ENCODE results near the gene DRAM2.
"Not testable (repeated sequence)": the region's sequence is repeated elsewhere in the genome, so short reads cannot be mapped to it uniquely, and the experiment has no call there.

The DRAM2 gene

GRCh38 chr1:111142356-111142975, 2.6 kb upstream of the DRAM2 start:
- DNase-seq (ENCODE audit: low read depth, low spot score): no peak

- DNase-seq (ENCODE audit: low read depth, low spot score): no peak
Observed at GRCh38 chr1:111141245-111142220, 1.6 kb upstream of the DRAM2 start.

- peak; percentile 5 for DNase-seq (ENCODE audit: low read depth, low spot score)
Observed at GRCh38 chr1:111140680-111140967, 731 bp upstream of the DRAM2 start.

GRCh38 chr1:111139324-111139955, 453 bp downstream of the DRAM2 start:
- DNase-seq (ENCODE audit: low read depth, low spot score): peak; percentile 23

GRCh38 chr1:111133866-111134265, 6.0 kb downstream of the DRAM2 start:
- DNase-seq (ENCODE audit: low read depth, low spot score): no peak

- no peak for DNase-seq (ENCODE audit: low read depth, low spot score)
Observed at GRCh38 chr1:111131693-111132092, 8.2 kb downstream of the DRAM2 start.

- DNase-seq (ENCODE audit: low read depth, low spot score): no peak
Observed at GRCh38 chr1:111129376-111129775, 10.5 kb downstream of the DRAM2 start.

- no peak for DNase-seq (ENCODE audit: low read depth, low spot score)
Observed at GRCh38 chr1:111127923-111128643, 11.8 kb downstream of the DRAM2 start.

- DNase-seq (ENCODE audit: low read depth, low spot score): no peak
Observed at GRCh38 chr1:111126354-111126753, 13.5 kb downstream of the DRAM2 start.

- DNase-seq (ENCODE audit: low read depth, low spot score): no peak
Observed at GRCh38 chr1:111116496-111116895, 23.4 kb downstream of the DRAM2 start.

GRCh38 chr1:111110197-111110899, 29.5 kb downstream of the DRAM2 start:
- DNase-seq (ENCODE audit: low read depth, low spot score): no peak

- DNase-seq (ENCODE audit: low read depth, low spot score): no peak
Observed at GRCh38 chr1:111104981-111105380, 34.9 kb downstream of the DRAM2 start.

GRCh38 chr1:111101854-111102642, 37.8 kb downstream of the DRAM2 start:
- no peak for DNase-seq (ENCODE audit: low read depth, low spot score)

- DNase-seq (ENCODE audit: low read depth, low spot score): no peak
Observed at GRCh38 chr1:111099289-111099688, 40.6 kb downstream of the DRAM2 start.

GRCh38 chr1:111097356-111098099, 42.4 kb downstream of the DRAM2 start:
- DNase-seq (ENCODE audit: low read depth, low spot score): no peak

- not testable (repeated sequence) for DNase-seq (ENCODE audit: low read depth, low spot score)
Observed at GRCh38 chr1:111095421-111095820, 44.5 kb downstream of the DRAM2 start.

- no peak for DNase-seq (ENCODE audit: low read depth, low spot score)
Observed at GRCh38 chr1:111089638-111090037, 50.3 kb downstream of the DRAM2 start.

- DNase-seq (ENCODE audit: low read depth, low spot score): no peak
Observed at GRCh38 chr1:111085676-111086075, 54.2 kb downstream of the DRAM2 start.

- DNase-seq (ENCODE audit: low read depth, low spot score): no peak
Observed at GRCh38 chr1:111084999-111085398, 54.9 kb downstream of the DRAM2 start.

Data from iPS DF 19.7 (cell line).